Stromal cell of bone marrow (primary cell): ENCODE data around the gene PDE6A.
A peak's percentile ranks its signal among the peaks of the same experiment; 100 is the strongest.

Experiments used
- DNase-seq: peaks from one replicate; pipeline ENCODE4 v3.0.0-alpha.2; 2012; ENCODE audit warnings: low read depth

The PDE6A gene

GRCh38 chr5:149838881-149839739 is 105.5 kb downstream of the PDE6A start:
- peak; percentile 28 for DNase-seq

GRCh38 chr5:149837680-149838269 is 106.8 kb downstream of the PDE6A start:
- DNase-seq: peak; percentile 43

- DNase-seq: no peak
Measured at GRCh38 chr5:149836451-149837139, 108.0 kb downstream of the PDE6A start.

- peak; percentile 66 for DNase-seq
Measured at GRCh38 chr5:149834246-149834855, 110.2 kb downstream of the PDE6A start.

GRCh38 chr5:149833116-149833827 is 111.3 kb downstream of the PDE6A start:
- no peak for DNase-seq

GRCh38 chr5:149832636-149833035 is 112.0 kb downstream of the PDE6A start:
- no peak for DNase-seq

- DNase-seq: no peak
Measured at GRCh38 chr5:149831492-149831891, 113.1 kb downstream of the PDE6A start.

- no peak for DNase-seq
Measured at GRCh38 chr5:149830579-149830978, 114.0 kb downstream of the PDE6A start.

GRCh38 chr5:149829954-149830353 is 114.6 kb downstream of the PDE6A start:
- no peak for DNase-seq

- DNase-seq: peak; percentile 74
Measured at GRCh38 chr5:149828161-149829011, 116.2 kb downstream of the PDE6A start.

GRCh38 chr5:149827546-149827945 is 117.0 kb downstream of the PDE6A start:
- no peak for DNase-seq

GRCh38 chr5:149827086-149827485 is 117.5 kb downstream of the PDE6A start:
- no peak for DNase-seq

- DNase-seq: no peak
Measured at GRCh38 chr5:149826574-149826973, 118.0 kb downstream of the PDE6A start.

- DNase-seq: no peak
Measured at GRCh38 chr5:149824846-149825245, 119.7 kb downstream of the PDE6A start.

GRCh38 chr5:149824120-149824519 is 120.5 kb downstream of the PDE6A start:
- no peak for DNase-seq

- DNase-seq: no peak
Measured at GRCh38 chr5:149823375-149823774, 121.2 kb downstream of the PDE6A start.

- DNase-seq: no peak
Measured at GRCh38 chr5:149822301-149822700, 122.3 kb downstream of the PDE6A start.

- no peak for DNase-seq
Measured at GRCh38 chr5:149820536-149821510, 123.8 kb downstream of the PDE6A start.

GRCh38 chr5:149820012-149820411 is 124.6 kb downstream of the PDE6A start:
- no peak for DNase-seq

- DNase-seq: no peak
Measured at GRCh38 chr5:149818116-149818515, 126.5 kb downstream of the PDE6A start.
